Keratinocyte (primary cell): ENCODE data around the gene CDH13.

Experiments
- CTCF ChIP-seq, 3 experiments: IDR thresholded peaks in 1 of 3; conservative IDR thresholded peaks in 1 of 3; optimal IDR thresholded peaks in 1 of 3; 2 replicates in 2 of 3; 3 replicates in 1 of 3; pipeline versions ENCODE3 to v1.5.1; 2011; ENCODE audit warnings: low read length in 3 of 3, mild to moderate bottlenecking in 3 of 3, moderate library complexity in 2 of 3, control low read depth in 1 of 3, inconsistent platforms in 1 of 3; ENCODE audit not compliant: insufficient read depth in 2 of 3; ENCODE audit errors: extremely low read depth in 1 of 3
- EZH2 ChIP-seq: IDR thresholded peaks from one replicate; pipeline ENCODE4 v1.6.1; 2012; ENCODE audit warnings: inconsistent platforms, mild to moderate bottlenecking, low read length, moderate library complexity

GRCh38 chr16:83826146-83826913 lies 1199.6 kb downstream of the CDH13 start:
- TF ChIP-seq CTCF (optimal IDR thresholded peaks at IDR 0.05 in 1 of 3, IDR thresholded peaks at IDR 0.05 in 1 of 3, conservative IDR thresholded peaks at IDR 0.05 in 1 of 3; ENCODE audit: extremely low read depth in 1 of 3, insufficient read depth in 2 of 3, low read length in 3 of 3): peak; percentile 87 to 96 (median 90)
- TF ChIP-seq EZH2: no peak
